A673 (cell line): ENCODE measurements around the gene NPC1. TPM values are rescaled to one million over a fixed set of nuclear protein-coding genes. Genes with fewer than 3 reads are reported as not detected.

Experiments used
- BruUV-seq: library from RNA; stranded (reverse); fragments of 400-500 nt; replicated peaks from 2 replicates; lab custom pipeline; 2021; lab: Mats Ljungman, UMichigan
- CTCF ChIA-PET: fragments of 300-600 bp; sonication (Branson Sonifier 250); formaldehyde crosslinking; loops from one replicate; lab custom pipeline; 2022; ENCODE audit warnings: antibody characterized with exemption; lab: Charles Lee
- POLR2A ChIA-PET: fragments of 300-600 bp; sonication (Branson Sonifier 250); formaldehyde crosslinking; loops from one replicate; lab custom pipeline; 2022; ENCODE audit warnings: antibody characterized with exemption; ENCODE audit not compliant: low non-redundant PET; lab: Charles Lee
- DNase-seq: peaks from one replicate; pipeline ENCODE4 v3.0.0-alpha.2; 2015; ENCODE audit warnings: low spot score
- H3K27ac ChIP-seq: fragments of 200-600 bp; sonication (generic); 2 replicates; pipeline ENCODE4 v1.5.1; 2016; ENCODE audit warnings: mixed run types, low read depth, mild to moderate bottlenecking, mixed read lengths, antibody characterized with exemption, low read length; ENCODE audit not compliant: poor library complexity, severe bottlenecking
- H3K27me3 ChIP-seq: fragments of 200-600 bp; sonication (generic); replicated peaks from 2 replicates; pipeline ENCODE4 v1.6.1; 2017; ENCODE audit warnings: mixed run types, low read depth, mild to moderate bottlenecking, mixed read lengths, antibody characterized with exemption, low read length; ENCODE audit not compliant: insufficient read depth, poor library complexity
- H3K36me3 ChIP-seq: fragments of 200-600 bp; sonication (generic); 2 replicates; pipeline ENCODE4 v1.6.1; 2016; ENCODE audit warnings: mixed run types, mild to moderate bottlenecking, mixed read lengths, antibody characterized with exemption, low read length; ENCODE audit not compliant: insufficient read depth, poor library complexity, severe bottlenecking
- H3K4me1 ChIP-seq: fragments of 200-600 bp; sonication (generic); 2 replicates; pipeline ENCODE4 v1.6.1; 2017; ENCODE audit warnings: mixed run types, mild to moderate bottlenecking, mixed read lengths, antibody characterized with exemption, low read length; ENCODE audit not compliant: insufficient read depth, poor library complexity, severe bottlenecking
- H3K4me3 ChIP-seq: fragments of 200-600 bp; sonication (generic); 2 replicates; pipeline ENCODE4 v1.5.1; 2016; ENCODE audit warnings: low read depth, mixed run types, mild to moderate bottlenecking, mixed read lengths, low read length; ENCODE audit not compliant: poor library complexity, severe bottlenecking
- H3K9me3 ChIP-seq: fragments of 200-600 bp; sonication (generic); 2 replicates; pipeline ENCODE4 v1.6.1; 2016; ENCODE audit warnings: mixed run types, low read depth, mild to moderate bottlenecking, mixed read lengths, antibody characterized with exemption, low read length; ENCODE audit not compliant: poor library complexity, severe bottlenecking
- EZH2 ChIP-seq: fragments of 200-600 bp; sonication (generic); IDR thresholded peaks from 2 replicates; pipeline ENCODE4 v1.6.1; 2017; ENCODE audit warnings: borderline replicate concordance, low read depth, mild to moderate bottlenecking, mixed read lengths, antibody characterized with exemption, low read length; ENCODE audit not compliant: poor library complexity, severe bottlenecking
- intact Hi-C: fragments of 100-400 bp; cut with micrococcal nuclease; formaldehyde crosslinking; loops from one replicate; pipeline ENCODE4 v1.10.0; 2022; ENCODE audit not compliant: unreplicated experiment
- total RNA-seq: library from RNA; stranded (reverse); gene quantifications from 2 replicates; pipeline ENCODE4 v1.2.3, GENCODE V29; 2021
- TF ChIP-seq, protein P1 (sequence below): fragments of 300-800, 200-600 bp; sonication (generic); conservative IDR thresholded peaks from 2 replicates; pipeline ENCODE4 v1.5.1; 2017; ENCODE audit warnings: low read depth, mild to moderate bottlenecking, antibody characterized with exemption, low read length, moderate library complexity, mixed read lengths

The NPC1 gene
- total RNA-seq, 1 experiment from 2014 or later, result 53.0 TPM

DNA sequence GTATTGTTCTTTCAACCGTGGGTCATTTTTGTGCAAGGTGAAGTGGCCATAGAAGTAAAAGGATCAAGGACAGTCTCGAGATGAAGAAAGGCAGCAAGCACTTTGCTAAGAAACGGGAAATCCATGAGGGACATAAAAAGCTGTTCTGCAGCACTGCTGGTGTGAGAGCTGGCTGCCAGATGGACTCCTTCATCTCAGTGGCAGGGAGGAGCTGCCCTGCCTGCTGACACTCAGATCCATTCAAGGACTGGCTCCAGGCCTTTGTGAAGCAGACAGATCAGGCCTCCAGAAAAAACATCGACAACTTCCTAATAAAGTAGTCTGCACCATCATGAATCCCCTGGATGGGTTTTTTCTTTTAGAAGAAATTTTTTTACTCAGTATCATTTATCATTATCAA is 53.5 kb downstream of the NPC1 start:
- intact Hi-C loops, result no loop called here
- Histone ChIP-seq H3K36me3 (peaks cover 97% of the 10 kb centered on the region), H3K27ac (no peak overlapping the region), H3K4me3 (no peak overlapping the region), H3K4me1 (no peaks in the 10 kb centered on the region), H3K27me3 (no peaks in the 10 kb centered on the region), H3K9me3 (no peaks in the 10 kb centered on the region)
- TF ChIP-seq EZH2, result no peak
- TF ChIP-seq, protein P1, sequence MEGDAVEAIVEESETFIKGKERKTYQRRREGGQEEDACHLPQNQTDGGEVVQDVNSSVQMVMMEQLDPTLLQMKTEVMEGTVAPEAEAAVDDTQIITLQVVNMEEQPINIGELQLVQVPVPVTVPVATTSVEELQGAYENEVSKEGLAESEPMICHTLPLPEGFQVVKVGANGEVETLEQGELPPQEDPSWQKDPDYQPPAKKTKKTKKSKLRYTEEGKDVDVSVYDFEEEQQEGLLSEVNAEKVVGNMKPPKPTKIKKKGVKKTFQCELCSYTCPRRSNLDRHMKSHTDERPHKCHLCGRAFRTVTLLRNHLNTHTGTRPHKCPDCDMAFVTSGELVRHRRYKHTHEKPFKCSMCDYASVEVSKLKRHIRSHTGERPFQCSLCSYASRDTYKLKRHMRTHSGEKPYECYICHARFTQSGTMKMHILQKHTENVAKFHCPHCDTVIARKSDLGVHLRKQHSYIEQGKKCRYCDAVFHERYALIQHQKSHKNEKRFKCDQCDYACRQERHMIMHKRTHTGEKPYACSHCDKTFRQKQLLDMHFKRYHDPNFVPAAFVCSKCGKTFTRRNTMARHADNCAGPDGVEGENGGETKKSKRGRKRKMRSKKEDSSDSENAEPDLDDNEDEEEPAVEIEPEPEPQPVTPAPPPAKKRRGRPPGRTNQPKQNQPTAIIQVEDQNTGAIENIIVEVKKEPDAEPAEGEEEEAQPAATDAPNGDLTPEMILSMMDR, result no peak
- no TSS peak for BruUV-seq
- no peak for DNase-seq
- CTCF ChIA-PET, result no interaction called here
- POLR2A ChIA-PET, result no interaction called here

DNA sequence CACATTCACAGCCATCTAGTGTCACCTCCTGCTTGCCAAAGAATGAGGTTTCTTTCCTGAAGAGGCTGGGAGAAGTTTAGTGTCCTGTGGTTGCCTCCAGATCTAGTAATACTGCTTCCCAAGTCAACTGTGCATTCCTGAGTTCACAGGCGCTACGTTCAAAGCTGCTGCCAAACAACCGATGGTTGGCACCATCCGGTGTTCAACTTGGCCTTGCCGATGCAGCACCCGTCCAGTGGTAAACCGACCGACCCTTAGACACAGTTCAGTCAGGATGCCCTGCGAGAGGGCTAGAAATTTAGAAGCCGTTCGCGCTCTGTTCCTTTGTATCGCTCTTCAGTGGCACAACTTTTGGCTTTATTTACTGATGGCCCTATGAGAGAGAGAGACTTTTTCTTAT is 54.4 kb downstream of the NPC1 start:
- CTCF ChIA-PET, result no interaction called here
- TF ChIP-seq, protein P1, result no peak
- no peak for TF ChIP-seq EZH2

DNA sequence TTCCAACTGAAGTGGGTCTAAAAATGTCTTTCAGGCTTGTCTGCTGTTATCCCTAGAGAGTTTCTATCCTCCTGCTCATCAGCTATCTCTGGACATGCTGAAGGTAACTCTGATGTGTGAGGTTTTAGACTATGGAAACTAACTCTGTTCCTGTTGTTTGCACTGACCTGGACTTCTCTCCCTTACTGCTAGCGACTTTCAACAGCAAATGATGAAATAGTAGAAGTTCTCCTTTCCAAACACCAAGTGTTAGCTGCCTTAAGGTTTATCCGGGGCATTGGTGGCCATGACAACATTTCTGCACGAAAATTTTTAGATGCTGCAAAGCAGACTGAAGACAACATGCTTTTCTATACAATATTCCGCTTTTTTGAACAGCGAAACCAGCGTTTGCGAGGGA is 56.1 kb downstream of the NPC1 start:
- Histone ChIP-seq H3K9me3 (no peaks in the 10 kb centered on the region), H3K27me3 (no peaks in the 10 kb centered on the region), H3K4me3 (no peak overlapping the region), H3K4me1 (no peaks in the 10 kb centered on the region), H3K36me3 (peaks cover 89% of the 10 kb centered on the region), H3K27ac (no peak overlapping the region)
- intact Hi-C loops, result no loop called here
- ChIA-PET POLR2A (no interaction called here), CTCF (no interaction called here)
- no peak for DNase-seq
- TF ChIP-seq, protein P1, result no peak
- no peak for TF ChIP-seq EZH2
- BruUV-seq, result no TSS peak

More for the DNA sequence above, 54.4 kb downstream of the NPC1 start:
- no peaks in the 10 kb centered on the region for H3K4me1 ChIP-seq
- DNase-seq, result no peak
- no TSS peak for BruUV-seq
- H3K27ac ChIP-seq, result no peak overlapping the region
- H3K4me3 ChIP-seq, result no peak overlapping the region
- no peaks in the 10 kb centered on the region for H3K27me3 ChIP-seq
- peaks cover 94% of the 10 kb centered on the region for H3K36me3 ChIP-seq
- intact Hi-C loops, result no loop called here
- H3K9me3 ChIP-seq, result no peaks in the 10 kb centered on the region
- POLR2A ChIA-PET, result no interaction called here
